GM04504 (cell line): ENCODE results near the gene CD1C.
"Not testable (repeated sequence)": the region's sequence is repeated elsewhere in the genome, so short reads cannot be mapped to it uniquely, and the experiment has no call there.

Experiments used
- DNase-seq: peaks from one replicate; pipeline ENCODE4 v3.0.0-alpha.2; 2012; ENCODE audit warnings: low read depth

CD1C gene

DNA sequence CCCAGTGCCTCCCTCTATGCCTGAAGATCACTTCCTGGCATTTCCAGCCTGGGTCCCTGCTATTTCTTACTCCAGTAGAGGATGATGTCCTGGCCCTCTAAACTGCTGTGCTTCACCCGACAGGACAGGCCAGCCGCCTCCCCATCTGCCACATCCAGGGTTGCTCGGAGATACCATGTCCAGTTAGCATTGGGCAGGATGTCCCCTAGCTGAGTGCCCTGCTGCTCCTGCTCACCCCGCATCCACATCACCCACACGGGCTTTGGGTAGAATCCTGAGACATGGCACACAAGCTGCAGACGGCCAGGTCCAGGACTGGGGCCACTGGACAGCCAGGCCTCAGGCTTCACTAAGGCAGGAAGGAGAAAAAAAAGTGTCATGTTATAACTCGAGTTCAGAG lies 39.6 kb downstream of the CD1C start:
- DNase-seq = no peak

DNA sequence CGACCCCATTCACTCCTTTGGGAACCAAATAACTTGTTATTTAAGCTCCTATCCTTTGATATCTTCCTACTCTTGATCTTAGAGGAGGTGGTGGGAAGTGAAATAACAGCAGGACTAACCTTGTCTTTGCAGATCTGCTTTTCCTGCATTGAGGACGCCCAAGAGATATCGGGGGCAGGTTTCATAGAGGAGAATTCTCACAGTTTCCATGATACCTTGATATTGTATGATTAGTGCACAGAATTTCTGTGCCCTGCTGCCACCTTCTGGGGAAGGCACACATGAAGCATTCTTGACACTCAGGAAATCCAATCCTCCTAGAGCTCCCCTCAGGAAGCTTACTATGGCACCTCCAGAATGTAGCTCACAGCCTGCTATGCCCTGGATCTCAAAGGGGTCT lies 40.0 kb downstream of the CD1C start:
- DNase-seq = no peak

DNA sequence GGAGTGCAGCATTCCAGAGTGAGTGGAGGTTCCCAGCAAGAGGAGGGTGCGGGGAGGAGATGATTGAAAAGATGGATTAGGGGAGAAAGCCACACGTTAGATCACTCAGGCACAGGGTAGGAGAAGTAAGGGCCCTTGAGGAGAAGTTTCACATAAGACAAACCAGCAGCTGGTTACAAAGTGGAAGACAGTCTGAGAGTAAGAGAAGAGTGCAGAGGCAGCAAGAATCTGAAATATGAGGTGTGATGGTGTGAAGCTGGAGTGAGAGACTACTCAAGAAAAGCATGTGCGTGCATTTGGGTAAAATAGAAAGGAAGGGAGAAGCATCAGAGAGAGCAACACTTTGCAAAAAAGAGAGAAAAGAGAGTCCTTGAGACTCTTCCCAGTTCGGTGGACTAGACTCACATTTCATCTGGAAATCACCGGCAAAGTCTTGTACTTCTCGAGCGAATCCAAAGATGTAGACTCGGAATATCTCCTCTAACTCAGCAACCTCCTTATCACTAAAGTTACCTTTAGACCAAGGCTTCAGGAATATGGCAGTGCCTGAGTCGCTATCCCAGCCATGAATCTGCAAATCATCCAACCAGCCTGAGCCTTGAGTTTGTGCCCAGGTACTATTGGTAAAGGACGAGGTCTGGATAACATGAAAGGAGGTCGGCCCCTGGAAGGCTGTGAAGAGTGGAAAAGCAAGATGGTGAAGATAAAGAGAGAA lies 40.8 kb downstream of the CD1C start:
- no peak for DNase-seq

DNA sequence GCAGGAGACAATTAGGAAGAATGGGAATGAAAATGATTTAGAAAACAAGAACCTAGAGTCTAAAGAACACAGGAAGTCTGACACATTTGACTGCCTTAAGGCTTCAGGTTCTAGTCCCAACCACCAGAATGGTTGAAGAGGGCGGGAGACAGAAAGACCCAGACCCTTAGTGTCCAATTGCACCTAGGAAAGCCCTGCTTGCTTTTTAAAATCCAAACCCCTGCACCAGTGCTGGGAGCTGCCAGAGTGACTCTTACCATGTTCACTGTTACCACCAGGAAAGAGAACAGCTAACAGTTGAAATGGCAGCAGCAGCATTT lies 41.3 kb downstream of the CD1C start:
- no peak for DNase-seq

DNA sequence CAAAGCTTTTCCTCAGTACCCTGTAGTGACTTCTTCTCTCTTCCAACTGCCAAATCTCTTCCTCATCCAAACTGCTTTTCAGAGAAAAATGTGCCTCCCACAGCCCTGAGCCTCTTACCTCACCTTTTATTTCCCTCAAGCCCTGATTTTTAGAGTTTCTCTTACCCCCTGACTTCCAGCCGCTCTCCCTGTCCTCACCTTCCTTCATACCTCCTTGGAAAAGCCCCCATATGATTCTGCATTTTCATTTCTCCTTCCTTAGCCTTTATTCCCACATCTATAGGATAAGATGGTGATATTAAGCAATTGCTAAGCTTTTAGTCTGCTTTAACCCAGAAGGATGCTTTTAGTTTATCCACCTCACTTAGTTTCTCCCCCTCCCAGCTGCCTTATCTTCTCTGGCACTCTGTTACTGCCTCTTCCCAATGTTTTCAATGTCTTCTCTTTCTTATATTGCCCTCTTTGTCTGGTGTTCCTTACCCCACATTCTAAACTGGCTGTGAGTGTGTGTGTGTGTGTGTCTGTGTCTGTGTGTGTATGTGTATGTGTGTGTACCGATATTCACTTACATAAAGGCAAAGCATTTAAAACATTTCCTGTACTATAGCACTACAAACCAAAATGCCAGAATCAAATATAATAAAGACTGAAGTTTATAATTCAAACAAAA lies 41.9 kb downstream of the CD1C start, which contains the start of gene CD1B:
TSS of gene CD1B (minus strand) at position 51 of the 670 bp plus-strand sequence. CDS start 108 bp downstream, outside the sequence.
- no peak for DNase-seq

DNA sequence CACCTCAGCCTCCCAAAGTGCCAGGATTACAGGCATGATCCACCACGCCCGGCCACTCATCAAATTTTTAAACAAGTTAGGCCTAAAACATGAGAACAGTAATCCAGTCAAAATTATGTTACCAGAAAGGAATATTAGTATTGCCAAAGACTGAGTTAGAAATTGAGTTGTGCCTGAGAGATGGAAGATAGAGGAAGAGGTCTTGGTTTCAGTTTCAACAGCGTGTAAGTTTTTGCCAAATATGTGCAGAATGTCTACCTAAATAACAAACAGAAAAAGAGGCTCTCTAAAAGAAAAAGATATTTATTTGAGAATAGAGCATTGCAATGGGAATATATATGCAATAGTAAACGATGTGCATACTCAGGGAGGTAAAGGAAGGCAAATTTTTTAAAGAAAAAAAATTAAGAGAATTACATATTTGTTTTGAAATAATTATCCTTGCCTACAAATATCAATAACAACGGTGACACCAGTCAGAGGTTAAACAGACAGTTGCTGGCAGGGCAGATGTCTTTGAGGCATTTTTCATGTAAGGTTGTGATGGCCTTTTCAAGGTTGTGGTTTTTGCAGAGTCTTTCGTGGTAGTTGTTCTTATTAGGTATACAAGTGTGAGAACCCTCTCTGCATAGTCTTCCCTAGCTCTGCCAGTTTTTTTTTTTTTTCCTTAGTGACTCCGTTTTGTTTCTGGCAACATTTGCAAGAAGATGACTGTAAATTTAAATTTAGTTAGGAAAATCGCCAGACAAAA lies 43.9 kb downstream of the CD1C start:
- no peak for DNase-seq

DNA sequence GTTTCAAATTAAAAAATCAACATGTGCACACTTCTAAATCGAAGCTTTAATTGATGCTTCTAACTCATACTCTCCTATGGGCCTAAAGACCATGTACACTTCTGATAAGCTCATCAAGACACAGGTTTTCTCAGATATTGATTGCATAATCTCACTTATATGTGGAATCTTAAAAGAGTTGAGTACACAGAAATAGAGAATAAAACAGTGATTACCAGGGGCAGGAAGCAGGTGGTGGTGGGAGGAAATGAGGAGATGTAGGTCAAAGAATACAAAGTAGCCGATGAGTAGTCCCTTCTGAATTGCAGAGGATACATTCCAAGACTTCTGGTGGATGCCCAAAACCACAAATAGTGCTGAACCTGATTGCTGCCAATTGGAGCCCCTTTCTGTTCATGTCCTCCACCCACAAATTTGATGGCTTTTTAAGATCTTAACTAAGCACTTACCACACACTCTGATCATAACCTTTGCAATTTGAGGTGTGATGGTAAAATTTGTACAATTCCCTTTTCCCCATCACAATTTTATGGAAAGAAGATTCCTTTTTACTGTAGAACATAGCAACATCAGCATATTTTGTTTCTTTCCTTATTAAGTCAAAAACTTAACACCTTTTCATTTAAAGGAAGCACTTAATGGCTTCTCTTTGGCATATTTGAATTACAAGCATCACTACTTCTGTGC lies 44.9 kb downstream of the CD1C start:
- DNase-seq = no peak

DNA sequence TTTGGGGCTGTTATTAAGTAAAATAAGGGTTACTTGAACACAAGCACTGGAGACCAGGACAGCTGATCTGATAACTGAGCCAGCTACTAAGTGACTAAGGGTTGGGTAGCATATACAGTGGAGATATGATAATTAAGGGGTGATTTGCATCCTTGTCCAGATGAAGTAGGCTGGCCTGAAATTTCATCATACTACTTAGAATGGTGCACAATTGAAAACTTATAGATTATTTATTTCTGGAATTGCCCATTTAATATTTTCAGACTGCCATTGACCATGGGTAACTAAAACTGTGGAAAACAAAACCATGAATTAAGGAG lies 45.5 kb downstream of the CD1C start:
- no peak for DNase-seq

DNA sequence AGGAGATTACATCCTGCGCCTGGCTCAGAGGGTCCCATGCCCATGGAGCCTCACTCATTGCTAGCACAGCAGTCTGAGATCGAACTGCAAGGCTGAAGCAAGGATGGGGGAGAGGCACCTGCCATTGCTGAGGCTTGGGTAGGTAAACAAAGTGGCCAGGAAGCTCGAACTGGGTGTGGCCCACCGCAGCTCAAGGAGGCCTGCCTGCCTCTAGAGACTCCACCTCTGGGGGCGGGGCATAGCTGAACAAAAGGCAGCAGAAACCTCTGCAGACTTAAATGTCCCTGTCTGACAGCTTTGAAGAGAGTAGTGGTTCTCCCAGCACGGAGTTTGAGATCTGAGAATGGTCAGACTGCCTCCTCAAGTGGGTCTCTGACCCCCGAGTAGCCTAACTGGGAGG lies 46.7 kb downstream of the CD1C start:
- DNase-seq = not testable (repeated sequence)
